HCT116 (cell line): Measurements from ENCODE around the gene DVL2. TPM values are rescaled to one million over a fixed set of nuclear protein-coding genes. Genes with fewer than 3 reads are reported as not detected.

Source experiments
- ATAC-seq: fragments of 200-7000 bp; cut with Tn5 transposase; 2 replicates; pipeline ENCODE4 v1.9.1; 2020; ENCODE audit warnings: mild to moderate bottlenecking, moderate library complexity
- BruUV-seq: library from RNA; stranded (reverse); fragments of 400-500 nt; replicated peaks from 2 replicates; lab custom pipeline; 2021; lab: Mats Ljungman, UMichigan
- CTCF ChIA-PET: fragments of 300-600 bp; sonication (Branson Sonifier 250); formaldehyde crosslinking; loops from one replicate; lab custom pipeline; 2021; ENCODE audit warnings: antibody characterized with exemption; lab: Charles Lee
- POLR2A ChIA-PET: fragments of 300-600, 350-600 bp; sonication (Branson Sonifier 250); formaldehyde crosslinking; loops from one replicate; lab custom pipeline; 2021; ENCODE audit warnings: antibody characterized with exemption; lab: Charles Lee
- RAD21 ChIA-PET, 2 experiments: fragments of 300-600 bp; sonication (Branson Sonifier 250); formaldehyde crosslinking; loops; one replicate each; lab custom pipeline; 2023; ENCODE audit warnings: low total read pairs in 2 of 2; ENCODE audit not compliant: uncharacterized antibody in 2 of 2, unreplicated experiment in 2 of 2, low non-redundant PET in 1 of 2; lab: Charles Lee
- DNase-seq: peaks from one replicate; pipeline ENCODE4 v3.0.0-alpha.2; 2010; ENCODE audit warnings: low read depth, low spot score
- H2AFZ ChIP-seq: fragments of 200-600 bp; shearing (Covaris generic), sonication (generic); 2 replicates; pipeline ENCODE4 v1.6.1; 2017; ENCODE audit warnings: low read depth, mixed run types, mixed read lengths, antibody characterized with exemption, low read length; ENCODE audit not compliant: poor library complexity, severe bottlenecking
- H3K27ac ChIP-seq: 2 replicates; pipeline ENCODE4 v1.5.1; 2012; ENCODE audit warnings: low read depth, low read length
- H3K27me3 ChIP-seq: fragments of 200-600 bp; sonication (generic); 2 replicates; pipeline ENCODE4 v1.6.1; 2016; ENCODE audit warnings: mixed run types, low read length, mixed read lengths; ENCODE audit not compliant: insufficient read depth
- H3K36me3 ChIP-seq, 2 experiments: fragments of 200-500 bp in 1 of 2; fragments of 200-600 bp in 1 of 2; sonication (Bioruptor generic) in 1 of 2; sonication (generic) in 1 of 2; 2 replicates each; pipeline versions ENCODE4 v1.5.1 to v1.6.1; 2014 to 2016; ENCODE audit warnings: low read length in 2 of 2, inconsistent platforms in 1 of 2, mixed read lengths in 1 of 2, mixed run types in 1 of 2; ENCODE audit not compliant: insufficient read depth in 2 of 2, control insufficient read depth in 1 of 2
- H3K4me1 ChIP-seq, 2 experiments: fragments of 200-600 bp in 1 of 2; sonication (generic) in 1 of 2; 2 replicates each; pipeline versions ENCODE4 v1.5.1 to v1.6.1; 2012 to 2017; ENCODE audit warnings: low read length in 2 of 2, inconsistent platforms in 1 of 2, mild to moderate bottlenecking in 1 of 2, mixed read lengths in 1 of 2, mixed run types in 1 of 2, moderate library complexity in 1 of 2; ENCODE audit not compliant: insufficient read depth in 2 of 2, control insufficient read depth in 1 of 2
- H3K4me2 ChIP-seq: fragments of 200-600 bp; sonication (generic); 2 replicates; pipeline ENCODE4 v1.6.1; 2017; ENCODE audit warnings: mixed run types, low read length, mixed read lengths
- H3K4me3 ChIP-seq, 2 experiments: fragments of 200-600 bp in 1 of 2; sonication (generic) in 1 of 2; replicated peaks in 1 of 2; 2 replicates each; pipeline ENCODE4 v1.5.1; 2011 to 2016; ENCODE audit warnings: low read length in 2 of 2, control low read depth in 1 of 2, low read depth in 1 of 2, mild to moderate bottlenecking in 1 of 2, mixed read lengths in 1 of 2, mixed run types in 1 of 2
- H3K79me2 ChIP-seq: fragments of 200-600 bp; sonication (generic); 2 replicates; pipeline ENCODE4 v1.6.1; 2017; ENCODE audit warnings: mild to moderate bottlenecking, mixed run types, low read length, moderate library complexity, mixed read lengths; ENCODE audit not compliant: insufficient read depth
- H3K9ac ChIP-seq: fragments of 200-600 bp; sonication (generic); 2 replicates; pipeline ENCODE4 v1.6.1; 2016; ENCODE audit warnings: low read length, mixed read lengths
- H3K9me2 ChIP-seq: fragments of 200-600 bp; sonication (generic), shearing (Covaris generic); 2 replicates; pipeline ENCODE4 v1.6.1; 2017; ENCODE audit warnings: mixed run types, mild to moderate bottlenecking, moderate library complexity; ENCODE audit not compliant: insufficient read depth
- H3K9me3 ChIP-seq, 2 experiments: fragments of 200-500 bp in 1 of 2; fragments of 200-600 bp in 1 of 2; sonication (Bioruptor generic) in 1 of 2; sonication (generic) in 1 of 2; 2 replicates each; pipeline ENCODE4 v1.6.1; 2014 to 2017; ENCODE audit warnings: low read length in 2 of 2, mixed read lengths in 2 of 2, inconsistent platforms in 1 of 2, low read depth in 1 of 2, mild to moderate bottlenecking in 1 of 2, mixed run types in 1 of 2, moderate library complexity in 1 of 2; ENCODE audit not compliant: control insufficient read depth in 1 of 2, insufficient read depth in 1 of 2
- H4K20me1 ChIP-seq: fragments of 200-600 bp; sonication (generic), shearing (Covaris generic); 2 replicates; pipeline ENCODE4 v1.6.1; 2017; ENCODE audit warnings: mixed run types, mild to moderate bottlenecking, moderate library complexity; ENCODE audit not compliant: insufficient read depth
- ATF3 ChIP-seq: IDR thresholded peaks from 2 replicates; pipeline ENCODE4 v1.6.1; 2012
- CBX3 ChIP-seq: IDR thresholded peaks from 2 replicates; pipeline ENCODE4 v1.6.1; 2012; ENCODE audit warnings: low read depth
- CTCF ChIP-seq, 3 experiments: fragments of 200-600 bp in 1 of 3; sonication (generic) in 1 of 3; IDR thresholded peaks in 2 of 3; conservative IDR thresholded peaks in 1 of 3; 2 replicates each; pipeline ENCODE4 v1.5.1; 2012 to 2017; ENCODE audit warnings: low read depth in 2 of 3, low read length in 2 of 3, antibody characterized with exemption in 1 of 3, borderline replicate concordance in 1 of 3, control low read depth in 1 of 3, mild to moderate bottlenecking in 1 of 3, mixed read lengths in 1 of 3, mixed run types in 1 of 3, moderate library complexity in 1 of 3; ENCODE audit not compliant: insufficient read depth in 1 of 3
- ELF1 ChIP-seq: IDR thresholded peaks from 2 replicates; pipeline ENCODE4 v1.6.1; 2012; ENCODE audit warnings: low read depth, borderline replicate concordance
- EZH2phosphoT487 ChIP-seq: fragments of 200-600 bp; IDR thresholded peaks from 2 replicates; pipeline ENCODE4 v1.6.1; 2018; ENCODE audit warnings: antibody characterized with exemption, borderline replicate concordance
- FOSL1 ChIP-seq: IDR thresholded peaks from 2 replicates; pipeline ENCODE4 v1.6.1; 2012; ENCODE audit warnings: low read depth
- JUND ChIP-seq: IDR thresholded peaks from 2 replicates; pipeline ENCODE4 v1.6.1; 2012
- RAD21 ChIP-seq: IDR thresholded peaks from 2 replicates; pipeline ENCODE4 v1.6.1; 2012; ENCODE audit warnings: low read depth, mild to moderate bottlenecking
- SRF ChIP-seq: IDR thresholded peaks from 2 replicates; pipeline ENCODE4 v1.6.1; 2012; ENCODE audit warnings: low read depth
- TCF7L2 ChIP-seq: IDR thresholded peaks from 2 replicates; pipeline ENCODE4 v1.7.0; 2011; ENCODE audit warnings: borderline replicate concordance, inconsistent platforms; ENCODE audit not compliant: insufficient read depth, insufficient read length; ENCODE audit errors: extremely low read depth
- YY1 ChIP-seq: IDR thresholded peaks from 2 replicates; pipeline ENCODE4 v1.6.1; 2011; ENCODE audit warnings: low read length, low read depth, moderate library complexity, mild to moderate bottlenecking; ENCODE audit not compliant: insufficient replicate concordance; ENCODE audit errors: extremely low read depth
- ZBTB33 ChIP-seq: IDR thresholded peaks from 2 replicates; pipeline ENCODE4 v1.6.1; 2011; ENCODE audit warnings: mild to moderate bottlenecking, low read length, moderate library complexity; ENCODE audit not compliant: insufficient replicate concordance; ENCODE audit errors: extremely low read depth
- ZFX ChIP-seq: fragments of 450-650 bp; IDR thresholded peaks from 2 replicates; pipeline ENCODE4 v1.6.1; 2017
- ZNF274 ChIP-seq: fragments of 200-500 bp; sonication (Bioruptor generic); IDR thresholded peaks from 2 replicates; pipeline ENCODE4 v1.6.1; 2014; ENCODE audit warnings: mild to moderate bottlenecking, low read depth, low read length, inconsistent platforms
- intact Hi-C: fragments of 100-400 bp; cut with micrococcal nuclease; formaldehyde crosslinking; loops from 2 replicates; pipeline ENCODE4 v1.10.0; 2022
- total RNA-seq: library from RNA; stranded (reverse); gene quantifications from one replicate; pipeline ENCODE4 v1.2.1, GENCODE V29; 2021; ENCODE audit not compliant: unreplicated experiment

DVL2 gene
- total RNA-seq, 1 experiment from 2014 or later: 69.7 TPM

GRCh38 chr17:7176841-7177190 is 57.5 kb downstream of the DVL2 start:
- intact Hi-C loops: loop anchor here (1.0 kb wide), 1 partner anchor 125 kb away; no protein-coding TSS in a partner anchor
- ATAC-seq: no peak
- no peak overlapping the region for H3K27ac ChIP-seq
- H3K79me2 ChIP-seq: no peaks in the 10 kb centered on the region
- RAD21 ChIA-PET: interaction anchor here (0.7 to 1.9 kb wide), 4 partner anchors 125 to 131 kb away, joined by 4 to 11 read pairs (median 4); no protein-coding TSS in a partner anchor
- H2AFZ ChIP-seq: no peak overlapping the region
- H3K9ac ChIP-seq: no peak overlapping the region
- peak overlapping the region; percentile 86 for H3K4me2 ChIP-seq
- no peaks in the 10 kb centered on the region for H3K9me2 ChIP-seq
- peaks cover 0 to 7% of the 10 kb centered on the region in 2 experiments; a peak in 1 of 4 replicates for H3K9me3 ChIP-seq
- no peak overlapping the region for H3K4me3 ChIP-seq
- no peaks in the 10 kb centered on the region for H3K36me3 ChIP-seq
- CTCF ChIA-PET: interaction anchor here (0.5 to 3.1 kb wide), 12 partner anchors 12 to 155 kb away, joined by 3 to 27 read pairs (median 4); partner anchors contain the start of gene SLC16A13
- H3K4me1 ChIP-seq: peaks cover 7 to 15% of the 10 kb centered on the region in 2 experiments
- no peak for DNase-seq
- POLR2A ChIA-PET: interaction anchor here (0.7 kb wide), 1 partner anchor 67 kb away, joined by 4 read pairs; no protein-coding TSS in a partner anchor
- no peaks in the 10 kb centered on the region for H3K27me3 ChIP-seq
- BruUV-seq: no TSS peak
- no peaks in the 10 kb centered on the region for H4K20me1 ChIP-seq
- TF ChIP-seq ZFX: no peak
- no peak for TF ChIP-seq JUND
- TF ChIP-seq TCF7L2: no peak
- no peak for TF ChIP-seq FOSL1
- no peak for TF ChIP-seq EZH2phosphoT487

GRCh38 chr17:7176107-7176840 is 58.0 kb downstream of the DVL2 start:
- H3K4me2 ChIP-seq: no peak overlapping the region
- TF ChIP-seq RAD21 (no peak), ZBTB33 (no peak), JUND (no peak), ZFX (no peak), CTCF (IDR thresholded peaks at IDR 0.05 in 2 of 3, conservative IDR thresholded peaks at IDR 0.05 in 1 of 3; ENCODE audit: borderline replicate concordance in 1 of 3, insufficient read depth in 1 of 3, low read depth in 2 of 3, low read length in 2 of 3) (no peak), SRF (no peak), EZH2phosphoT487 (no peak), ELF1 (no peak), CBX3 (no peak), ZNF274 (no peak), YY1 (no peak), FOSL1 (no peak), ATF3 (no peak)

More at GRCh38 chr17:7176107-7176840, 58.0 kb downstream of the DVL2 start:
- intact Hi-C loops: no loop called here
- no peaks in the 10 kb centered on the region for H4K20me1 ChIP-seq
- BruUV-seq: no TSS peak
- CTCF ChIA-PET: interaction anchor here (1.1 to 3.1 kb wide), 3 partner anchors 124 to 155 kb away, joined by 4 to 27 read pairs (median 8); no protein-coding TSS in a partner anchor
- ATAC-seq: no peak
- H3K9ac ChIP-seq: no peak overlapping the region
- H3K9me3 ChIP-seq: peaks cover 0 to 7% of the 10 kb centered on the region in 2 experiments; a peak in 1 of 4 replicates
- H3K79me2 ChIP-seq: no peaks in the 10 kb centered on the region
- H3K36me3 ChIP-seq: no peaks in the 10 kb centered on the region
- H3K27ac ChIP-seq: no peak overlapping the region
- no peak for DNase-seq
- H3K4me1 ChIP-seq: peaks cover 7 to 15% of the 10 kb centered on the region in 2 experiments
- H2AFZ ChIP-seq: no peak overlapping the region
- H3K27me3 ChIP-seq: no peaks in the 10 kb centered on the region
- POLR2A ChIA-PET: interaction anchor here (0.7 kb wide), 1 partner anchor 67 kb away, joined by 4 read pairs; no protein-coding TSS in a partner anchor
- no peaks in the 10 kb centered on the region for H3K9me2 ChIP-seq
- RAD21 ChIA-PET: interaction anchor here in 1 of 2 experiments (1.5 kb wide), 1 partner anchor 131 kb away, joined by 4 read pairs; no protein-coding TSS in a partner anchor
- H3K4me3 ChIP-seq: no peak overlapping the region
